MM.1S (cell line): ENCODE measurements around the gene GRAMD1B.

Experiments used
- EZH2 ChIP-seq: fragments of 300-600 bp; sonication (generic); optimal IDR thresholded peaks from 2 replicates; pipeline ENCODE3; 2017; ENCODE audit warnings: low read depth, mild to moderate bottlenecking, antibody characterized with exemption, low read length, mixed read lengths
- EZH2phosphoT487 ChIP-seq: fragments of 300-600 bp; sonication (generic); IDR thresholded peaks from 2 replicates; pipeline ENCODE4 v1.6.1; 2018; ENCODE audit warnings: antibody characterized with exemption, low read length
- TF ChIP-seq, protein P1 (sequence below): fragments of 300-600 bp; sonication (generic); IDR thresholded peaks from 2 replicates; pipeline ENCODE4 v1.5.1; 2016; ENCODE audit warnings: antibody characterized with exemption, low read length, mixed read lengths

DNA sequence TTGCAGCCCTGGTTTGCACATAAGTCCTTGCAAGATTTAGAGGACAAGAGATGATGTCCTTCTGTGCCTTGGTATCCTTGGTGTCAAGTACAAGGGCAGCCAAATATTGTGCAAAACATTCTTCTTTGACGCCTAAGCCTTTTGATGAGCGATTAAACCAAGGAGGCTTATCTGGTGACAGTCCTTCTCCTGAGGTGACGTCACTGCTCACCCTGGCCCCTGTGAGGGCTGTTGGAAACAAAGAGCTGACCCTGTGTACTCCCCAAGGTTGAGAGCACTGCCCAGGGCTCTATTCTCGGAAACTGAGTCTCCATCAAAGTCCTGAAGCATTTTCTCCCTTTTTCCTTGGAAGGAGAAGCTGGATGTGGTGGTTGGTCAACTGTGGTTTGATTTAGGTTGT is 4.7 kb upstream of the GRAMD1B start:
- TF ChIP-seq, protein P1, sequence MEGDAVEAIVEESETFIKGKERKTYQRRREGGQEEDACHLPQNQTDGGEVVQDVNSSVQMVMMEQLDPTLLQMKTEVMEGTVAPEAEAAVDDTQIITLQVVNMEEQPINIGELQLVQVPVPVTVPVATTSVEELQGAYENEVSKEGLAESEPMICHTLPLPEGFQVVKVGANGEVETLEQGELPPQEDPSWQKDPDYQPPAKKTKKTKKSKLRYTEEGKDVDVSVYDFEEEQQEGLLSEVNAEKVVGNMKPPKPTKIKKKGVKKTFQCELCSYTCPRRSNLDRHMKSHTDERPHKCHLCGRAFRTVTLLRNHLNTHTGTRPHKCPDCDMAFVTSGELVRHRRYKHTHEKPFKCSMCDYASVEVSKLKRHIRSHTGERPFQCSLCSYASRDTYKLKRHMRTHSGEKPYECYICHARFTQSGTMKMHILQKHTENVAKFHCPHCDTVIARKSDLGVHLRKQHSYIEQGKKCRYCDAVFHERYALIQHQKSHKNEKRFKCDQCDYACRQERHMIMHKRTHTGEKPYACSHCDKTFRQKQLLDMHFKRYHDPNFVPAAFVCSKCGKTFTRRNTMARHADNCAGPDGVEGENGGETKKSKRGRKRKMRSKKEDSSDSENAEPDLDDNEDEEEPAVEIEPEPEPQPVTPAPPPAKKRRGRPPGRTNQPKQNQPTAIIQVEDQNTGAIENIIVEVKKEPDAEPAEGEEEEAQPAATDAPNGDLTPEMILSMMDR = no peak
- TF ChIP-seq EZH2 = no peak
- TF ChIP-seq EZH2phosphoT487 = no peak
